D721Med (cell line): ENCODE data around the gene GTPBP10.

Experiments used
- DNase-seq: peaks from one replicate; pipeline ENCODE4 v3.0.0; 2011; ENCODE audit warnings: low spot score; ENCODE audit not compliant: insufficient read length
- FAIRE-seq: peaks from 2 replicates; lab custom pipeline; 2011; peaks lifted over from hg19 to GRCh38; lab: Jason Lieb, UNC
- TF ChIP-seq, protein P1 (sequence below): IDR thresholded peaks from 2 replicates; pipeline ENCODE4 v1.5.1; 2012; ENCODE audit warnings: mild to moderate bottlenecking, control low read depth; ENCODE audit not compliant: insufficient read depth; ENCODE audit errors: missing control alignments

Gene GTPBP10, protein sequence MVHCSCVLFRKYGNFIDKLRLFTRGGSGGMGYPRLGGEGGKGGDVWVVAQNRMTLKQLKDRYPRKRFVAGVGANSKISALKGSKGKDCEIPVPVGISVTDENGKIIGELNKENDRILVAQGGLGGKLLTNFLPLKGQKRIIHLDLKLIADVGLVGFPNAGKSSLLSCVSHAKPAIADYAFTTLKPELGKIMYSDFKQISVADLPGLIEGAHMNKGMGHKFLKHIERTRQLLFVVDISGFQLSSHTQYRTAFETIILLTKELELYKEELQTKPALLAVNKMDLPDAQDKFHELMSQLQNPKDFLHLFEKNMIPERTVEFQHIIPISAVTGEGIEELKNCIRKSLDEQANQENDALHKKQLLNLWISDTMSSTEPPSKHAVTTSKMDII

DNA sequence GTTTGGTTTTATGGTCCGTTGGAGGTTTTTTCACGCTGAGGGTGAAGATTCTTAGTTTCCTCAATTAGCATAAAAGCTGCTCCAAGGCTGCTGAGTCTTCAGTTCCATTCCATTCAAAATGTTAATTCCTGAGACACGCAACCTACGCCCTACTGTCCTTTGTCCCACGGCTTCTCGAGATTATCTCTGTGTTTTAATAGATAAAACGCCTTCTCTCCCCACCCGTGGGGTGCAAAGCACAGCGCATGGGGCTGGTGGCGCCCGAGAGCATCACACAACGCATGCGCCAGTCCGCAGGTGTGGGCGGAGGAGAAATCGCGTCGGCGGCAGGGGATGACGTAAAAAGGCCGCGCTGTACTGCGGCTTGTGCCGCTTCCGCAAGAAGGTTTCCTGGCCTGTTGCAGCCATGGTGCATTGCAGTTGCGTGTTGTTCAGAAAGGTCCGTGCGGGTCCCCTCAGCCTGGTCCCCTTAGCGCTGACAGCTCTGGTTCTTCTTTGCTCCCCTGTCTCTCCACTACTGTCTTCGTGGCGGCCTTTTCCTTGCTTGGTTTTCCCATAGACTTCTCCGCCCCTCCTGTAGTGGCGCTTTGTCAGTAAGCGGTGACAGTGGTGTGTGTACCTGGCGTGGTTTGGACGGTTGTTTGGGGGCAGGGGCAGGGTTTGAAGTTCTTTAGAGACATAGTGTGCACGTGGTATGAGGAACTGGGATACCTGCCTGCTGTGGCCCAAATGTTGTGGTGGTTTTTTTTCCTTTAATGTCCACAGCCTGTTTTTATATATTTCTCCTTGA, at the start of gene GTPBP10:
Gene GTPBP10 (plus strand): TSS at position 381 of the 790 bp plus-strand sequence. CDS start 26 bp downstream, at position 407.
- FAIRE-seq (no peak), DNase-seq (peak; percentile 39)
- TF ChIP-seq, protein P1, sequence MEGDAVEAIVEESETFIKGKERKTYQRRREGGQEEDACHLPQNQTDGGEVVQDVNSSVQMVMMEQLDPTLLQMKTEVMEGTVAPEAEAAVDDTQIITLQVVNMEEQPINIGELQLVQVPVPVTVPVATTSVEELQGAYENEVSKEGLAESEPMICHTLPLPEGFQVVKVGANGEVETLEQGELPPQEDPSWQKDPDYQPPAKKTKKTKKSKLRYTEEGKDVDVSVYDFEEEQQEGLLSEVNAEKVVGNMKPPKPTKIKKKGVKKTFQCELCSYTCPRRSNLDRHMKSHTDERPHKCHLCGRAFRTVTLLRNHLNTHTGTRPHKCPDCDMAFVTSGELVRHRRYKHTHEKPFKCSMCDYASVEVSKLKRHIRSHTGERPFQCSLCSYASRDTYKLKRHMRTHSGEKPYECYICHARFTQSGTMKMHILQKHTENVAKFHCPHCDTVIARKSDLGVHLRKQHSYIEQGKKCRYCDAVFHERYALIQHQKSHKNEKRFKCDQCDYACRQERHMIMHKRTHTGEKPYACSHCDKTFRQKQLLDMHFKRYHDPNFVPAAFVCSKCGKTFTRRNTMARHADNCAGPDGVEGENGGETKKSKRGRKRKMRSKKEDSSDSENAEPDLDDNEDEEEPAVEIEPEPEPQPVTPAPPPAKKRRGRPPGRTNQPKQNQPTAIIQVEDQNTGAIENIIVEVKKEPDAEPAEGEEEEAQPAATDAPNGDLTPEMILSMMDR, result peak; percentile 69

DNA sequence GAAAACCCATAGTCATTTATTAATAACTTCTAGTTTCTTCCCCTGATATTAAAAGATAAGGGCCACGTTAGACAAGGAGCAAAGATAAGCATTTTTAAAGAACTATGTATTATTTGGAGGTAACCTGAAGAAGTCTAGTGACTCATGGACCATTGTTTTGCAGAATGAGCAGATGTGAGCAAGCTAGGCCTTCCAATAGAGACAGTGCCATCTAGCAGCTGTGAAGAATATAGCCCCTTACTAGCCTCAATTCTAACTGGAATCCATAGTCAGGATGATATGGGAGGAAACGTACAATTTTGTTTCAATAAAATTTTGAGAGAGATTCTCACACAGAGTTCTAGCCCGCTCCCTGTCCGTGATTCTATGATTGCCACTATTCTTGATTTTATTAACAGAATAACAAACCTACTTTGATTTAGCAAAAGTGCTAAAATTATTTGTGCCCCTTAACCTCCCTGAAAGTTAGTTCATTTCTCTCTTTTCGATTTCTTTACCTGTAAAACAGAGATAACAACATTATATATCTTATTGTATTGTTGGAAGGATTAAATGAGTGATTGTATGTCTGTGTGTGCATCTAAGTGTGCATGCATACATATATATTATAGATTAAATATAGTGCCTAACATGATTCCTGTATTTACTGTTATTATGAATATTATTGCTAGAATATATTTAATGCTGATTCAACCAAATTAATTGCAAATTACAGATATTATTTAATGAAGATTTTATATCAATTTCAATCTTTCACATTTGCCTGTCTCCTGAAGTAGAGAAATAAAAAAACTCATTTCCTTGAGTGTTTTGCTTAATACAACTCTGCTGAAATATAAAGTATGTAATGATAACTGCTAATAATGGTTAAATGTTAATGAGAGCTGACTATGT, 48.1 kb upstream of the GTPBP10 start:
- DNase-seq, result no peak
- TF ChIP-seq, protein P1, result peak; percentile 41
- peak; percentile 86 for FAIRE-seq

DNA sequence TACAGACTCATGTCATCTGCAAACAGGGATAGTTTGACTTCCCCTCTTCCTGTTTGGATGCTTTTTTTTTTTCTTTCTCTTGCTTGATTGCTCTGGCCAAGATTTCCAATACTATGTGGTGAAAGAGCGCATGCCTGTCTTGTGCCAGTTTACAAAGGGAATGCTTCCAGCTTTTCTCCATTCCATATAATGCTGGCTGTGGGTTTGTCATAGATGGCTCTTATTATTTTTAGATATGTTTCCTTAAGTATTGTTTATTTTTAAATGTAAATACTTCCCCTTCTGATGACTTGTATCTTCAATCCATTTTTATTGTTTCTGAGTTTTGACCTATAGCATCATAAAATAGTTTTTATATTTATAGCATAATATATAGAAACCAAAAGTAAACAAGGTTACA, 43.3 kb upstream of the GTPBP10 start:
- FAIRE-seq, result no peak
- TF ChIP-seq, protein P1, result no peak
- DNase-seq, result no peak

DNA sequence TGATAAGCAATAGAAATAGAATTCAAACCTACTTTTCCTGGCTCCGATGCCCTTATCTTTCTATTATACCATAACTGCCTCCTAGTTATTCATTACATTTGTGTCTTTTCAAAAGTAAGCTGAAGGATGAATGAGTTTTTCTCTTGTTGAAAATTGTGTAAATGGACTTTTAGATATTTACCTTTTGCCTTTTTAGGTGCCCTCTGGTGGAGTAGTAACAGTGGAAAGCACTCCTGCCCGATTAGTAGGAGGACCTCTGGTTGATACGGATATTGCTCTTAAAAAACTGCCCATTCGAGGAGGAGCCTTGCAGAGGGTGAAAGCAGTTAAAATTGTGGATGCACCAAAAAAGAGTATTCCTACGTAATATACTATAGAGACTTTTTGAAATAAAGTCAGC, 36.6 kb upstream of the GTPBP10 start:
- FAIRE-seq (no peak), DNase-seq (no peak)
- TF ChIP-seq, protein P1, result no peak

DNA sequence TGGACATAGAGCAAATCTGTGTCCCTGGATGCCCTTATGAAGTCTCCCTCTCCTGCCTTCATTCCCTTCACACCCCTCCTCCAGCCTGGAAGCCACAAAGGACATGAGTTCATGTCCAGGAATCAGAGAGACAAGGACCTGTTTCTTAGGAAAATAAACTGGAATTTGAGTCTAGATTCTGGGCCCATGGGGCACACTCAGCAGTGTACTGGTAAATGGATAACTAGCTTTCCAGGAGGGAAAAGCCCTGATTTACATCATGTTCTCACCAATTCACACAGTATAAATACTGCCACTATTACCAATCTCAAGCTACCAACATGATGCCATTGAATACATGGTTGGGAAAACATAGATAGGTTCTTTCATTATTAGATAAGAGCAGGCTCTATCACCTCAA, 35.3 kb upstream of the GTPBP10 start:
- FAIRE-seq, result no peak
- TF ChIP-seq, protein P1, result no peak
- no peak for DNase-seq

DNA sequence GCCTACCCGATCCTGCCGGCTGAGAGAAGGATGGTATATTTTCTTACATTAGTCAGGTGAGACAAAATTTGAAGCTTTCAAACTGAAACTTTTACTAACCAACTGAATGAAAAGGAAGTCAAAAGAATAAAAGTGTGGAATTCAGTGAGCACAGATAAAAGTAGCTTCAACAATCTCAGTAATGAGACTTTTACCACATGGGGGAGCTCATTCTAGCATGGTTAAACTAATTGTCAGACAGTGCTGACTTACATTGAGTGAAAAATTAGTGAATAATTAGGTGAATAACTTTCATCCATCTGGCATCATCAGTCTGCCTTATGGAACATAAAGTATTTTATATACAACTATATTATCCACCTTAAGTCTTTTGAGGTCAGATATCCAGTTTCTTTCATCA, 33.8 kb upstream of the GTPBP10 start:
- no peak for FAIRE-seq
- no peak for DNase-seq
- TF ChIP-seq, protein P1, result peak; percentile 37
